Endothelial cell of umbilical vein (primary cell): ENCODE data around the gene PHC2. TPM values are rescaled to one million over a fixed set of nuclear protein-coding genes. Genes with fewer than 3 reads are reported as not detected.

Source experiments
- BruUV-seq: library from RNA; stranded (reverse); fragments of 400-500 nt; replicated peaks from 2 replicates; lab custom pipeline; 2021; lab: Mats Ljungman, UMichigan
- CTCF ChIA-PET: fragments of 300-600, 350-600 bp; sonication (Branson Sonifier 250); formaldehyde crosslinking; loops from one replicate; lab custom pipeline; 2021; ENCODE audit warnings: antibody characterized with exemption, inconsistent platforms; lab: Charles Lee
- POLR2A ChIA-PET: fragments of 300-600, 350-600 bp; sonication (Branson Sonifier 250); formaldehyde crosslinking; loops from one replicate; lab custom pipeline; 2021; ENCODE audit warnings: antibody characterized with exemption, inconsistent platforms; lab: Charles Lee
- DNase-seq: peaks from one replicate; pipeline ENCODE4 v3.0.0-alpha.2; 2011; ENCODE audit warnings: low read depth, low spot score
- FAIRE-seq: peaks from 2 replicates; lab custom pipeline; 2011; peaks lifted over from hg19 to GRCh38; lab: Jason Lieb, UNC
- H2AFZ ChIP-seq: 2 replicates; pipeline ENCODE4 v1.6.0; 2012; ENCODE audit warnings: low read depth, low read length, control low read depth, inconsistent platforms
- H3K27ac ChIP-seq: 2 replicates; pipeline ENCODE4 v1.5.1; 2011; ENCODE audit warnings: low read depth, mild to moderate bottlenecking, control low read depth, low read length, moderate library complexity; ENCODE audit not compliant: insufficient read depth
- H3K27me3 ChIP-seq, 2 experiments: 2 replicates each; pipeline versions ENCODE4 v1.6.0 to v1.6.1; 2011; ENCODE audit warnings: low read length in 2 of 2, mixed read lengths in 1 of 2; ENCODE audit not compliant: control insufficient read depth in 2 of 2, insufficient read depth in 2 of 2
- H3K36me3 ChIP-seq, 2 experiments: 2 replicates in 1 of 2; 3 replicates in 1 of 2; pipeline ENCODE4 v1.5.1; 2011; ENCODE audit warnings: low read length in 2 of 2, mild to moderate bottlenecking in 1 of 2, moderate library complexity in 1 of 2; ENCODE audit not compliant: control insufficient read depth in 2 of 2, insufficient read depth in 2 of 2; ENCODE audit errors: extremely low read depth in 1 of 2
- H3K4me1 ChIP-seq: 3 replicates; pipeline ENCODE4 v1.5.1; 2011; ENCODE audit warnings: mild to moderate bottlenecking, low read length; ENCODE audit not compliant: control insufficient read depth, insufficient read depth; ENCODE audit errors: extremely low read depth
- H3K4me2 ChIP-seq: 2 replicates; pipeline ENCODE4 v1.6.1; 2011; ENCODE audit warnings: low read length, control low read depth, mixed read lengths; ENCODE audit not compliant: insufficient read depth
- H3K4me3 ChIP-seq, 3 experiments: fragments of 200-600 bp in 1 of 3; sonication (generic), shearing (Covaris generic) in 1 of 3; replicated peaks in 1 of 3; 2 replicates each; pipeline ENCODE4 v1.5.1; 2011 to 2016; ENCODE audit warnings: control low read depth in 3 of 3, low read length in 3 of 3, mild to moderate bottlenecking in 2 of 3, inconsistent platforms in 1 of 3, low read depth in 1 of 3, moderate library complexity in 1 of 3; ENCODE audit not compliant: insufficient read depth in 1 of 3
- H3K79me2 ChIP-seq: 2 replicates; pipeline ENCODE4 v1.6.0; 2012; ENCODE audit warnings: low read length, inconsistent platforms; ENCODE audit not compliant: control insufficient read depth, insufficient read depth
- H3K9ac ChIP-seq: replicated peaks from 2 replicates; pipeline ENCODE3; 2011; ENCODE audit warnings: low read length, control low read depth; ENCODE audit not compliant: insufficient read depth; ENCODE audit errors: extremely low read depth
- H3K9me1 ChIP-seq: replicated peaks from 3 replicates; pipeline ENCODE4 v1.6.0; 2011; ENCODE audit warnings: mild to moderate bottlenecking, low read length; ENCODE audit not compliant: control insufficient read depth, insufficient read depth; ENCODE audit errors: extremely low read depth
- H3K9me3 ChIP-seq: replicated peaks from 2 replicates; pipeline ENCODE4 v1.5.1; 2012; ENCODE audit warnings: low read length, inconsistent platforms; ENCODE audit not compliant: control insufficient read depth, insufficient read depth
- H4K20me1 ChIP-seq: replicated peaks from 2 replicates; pipeline ENCODE3; 2011; ENCODE audit warnings: mild to moderate bottlenecking, low read length; ENCODE audit not compliant: control insufficient read depth, insufficient read depth; ENCODE audit errors: extremely low read depth
- CTCF ChIP-seq, 2 donors: IDR thresholded peaks; 1 replicate in 1 of 2; 2 replicates in 1 of 2; pipeline ENCODE4 v1.5.1; 2011; ENCODE audit warnings: low read length in 2 of 2, mild to moderate bottlenecking in 2 of 2, moderate library complexity in 2 of 2, control low read depth in 1 of 2, inconsistent platforms in 1 of 2, low read depth in 1 of 2; ENCODE audit not compliant: insufficient read depth in 1 of 2; ENCODE audit errors: extremely low read depth in 1 of 2
- EZH2 ChIP-seq: IDR thresholded peaks from 2 replicates; pipeline ENCODE4 v1.6.1; 2012; ENCODE audit warnings: borderline replicate concordance, low read depth, mild to moderate bottlenecking, moderate library complexity, low read length, inconsistent platforms; ENCODE audit not compliant: severe bottlenecking
- FOS ChIP-seq: IDR thresholded peaks from 2 replicates; pipeline ENCODE4 v1.6.1; 2011; ENCODE audit warnings: mild to moderate bottlenecking, low read length, moderate library complexity, borderline replicate concordance; ENCODE audit not compliant: insufficient read depth
- GATA2 ChIP-seq: IDR thresholded peaks from 2 replicates; pipeline ENCODE4 v1.7.0; 2011; ENCODE audit warnings: low read depth, mild to moderate bottlenecking, moderate library complexity, mixed read lengths, low read length; ENCODE audit not compliant: insufficient read length, insufficient read depth
- JUN ChIP-seq: IDR thresholded peaks from 2 replicates; pipeline ENCODE4 v1.6.1; 2011; ENCODE audit warnings: borderline replicate concordance, low read depth; ENCODE audit not compliant: insufficient read length, insufficient read depth
- MAX ChIP-seq: IDR thresholded peaks from 2 replicates; pipeline ENCODE4 v1.6.1; 2011; ENCODE audit not compliant: insufficient read depth, insufficient read length
- MYC ChIP-seq: IDR thresholded peaks from one replicate; pipeline ENCODE4 v1.6.1; 2011; ENCODE audit warnings: mild to moderate bottlenecking, low read depth, low read length
- POLR2A ChIP-seq: IDR thresholded peaks from 2 replicates; pipeline ENCODE4 v1.6.1; 2012; ENCODE audit warnings: low read depth, mild to moderate bottlenecking, control low read depth, low read length
- POLR2AphosphoS5 ChIP-seq: IDR thresholded peaks from 2 replicates; pipeline ENCODE4 v1.6.1; 2012; ENCODE audit warnings: low read depth, mild to moderate bottlenecking, control low read depth, low read length, moderate library complexity; ENCODE audit not compliant: insufficient read depth
- dilution Hi-C: fragments of 300-500 bp; cut with MboI; formaldehyde crosslinking; loops from one replicate; pipeline ENCODE4 v1.15.0; 2019; ENCODE audit warnings: low sequenced_read_pairs; ENCODE audit not compliant: extremely low pct_ligation_motif_present
- intact Hi-C: fragments of 100-400 bp; cut with micrococcal nuclease; formaldehyde crosslinking; loops from one replicate; pipeline ENCODE4 v1.10.0; 2022
- polyA plus RNA-seq, 4 experiments: library from polyadenylated mRNA; depleted of rRNA in 3 of 4; stranded (reverse) in 3 of 4; unstranded in 1 of 4; fragments of >200 nt; gene quantifications; 2 replicates each; pipeline versions ENCODE4 v1.2.1 to v1.2.3, GENCODE V29; 2011 to 2012; ENCODE audit warnings: missing spikeins in 1 of 4
- total RNA-seq: library from RNA; stranded (reverse); gene quantifications from 2 replicates; pipeline ENCODE4 v1.2.3, GENCODE V29; 2021

Gene PHC2
- total and polyA plus RNA-seq, 2 donors (not counting 3 experiments of a cell fraction or from before 2014, with no cell fraction given), result 65.6 to 79.0 TPM

DNA sequence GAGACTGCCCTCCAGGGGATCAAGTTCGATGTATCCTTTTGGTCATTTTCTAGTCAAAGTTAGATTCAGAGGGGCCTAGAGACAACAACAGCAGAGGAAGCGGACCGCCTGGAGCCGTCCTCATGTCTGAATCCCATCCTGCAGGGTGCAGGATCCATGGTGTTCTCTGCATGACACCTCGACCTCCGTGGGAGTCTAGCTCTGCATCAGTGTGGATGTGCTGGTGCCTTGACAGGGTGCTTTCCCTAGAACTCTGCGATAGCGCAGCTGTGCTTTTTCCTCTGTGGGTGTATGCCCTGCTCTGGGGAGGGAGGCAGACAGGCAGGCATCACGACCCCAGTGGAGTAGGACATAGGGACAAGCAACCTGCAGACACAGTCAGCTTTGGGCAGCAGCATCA is 61.8 kb downstream of the PHC2 start:
- no peak overlapping the region for H3K4me3 ChIP-seq
- FAIRE-seq (no peak), DNase-seq (no peak)
- H3K4me2 ChIP-seq, result no peak overlapping the region
- H3K4me1 ChIP-seq, result no peaks in the 10 kb centered on the region
- no peak overlapping the region for H2AFZ ChIP-seq
- ChIA-PET CTCF (interaction anchor here (1.2 to 5.4 kb wide), 4 partner anchors 73 to 242 kb away, joined by 3 to 95 read pairs (median 9); no protein-coding TSS in a partner anchor), POLR2A (no interaction called here)
- no peak overlapping the region for H3K9ac ChIP-seq
- no peaks in the 10 kb centered on the region for H3K27me3 ChIP-seq
- no peaks in the 10 kb centered on the region for H3K9me1 ChIP-seq
- no peaks in the 10 kb centered on the region for H3K36me3 ChIP-seq
- intact Hi-C loops, result loop anchor here (2.0 to 5.0 kb wide), 3 partner anchors 88 to 274 kb away; no protein-coding TSS in a partner anchor
- no peaks in the 10 kb centered on the region for H3K79me2 ChIP-seq
- no peaks in the 10 kb centered on the region for H3K9me3 ChIP-seq
- TF ChIP-seq EZH2 (no peak), CTCF (IDR thresholded peaks at IDR 0.05; ENCODE audit: extremely low read depth in 1 of 2, insufficient read depth in 1 of 2, low read depth in 1 of 2, low read length in 2 of 2) (no peak), FOS (no peak), MYC (no peak), JUN (no peak), POLR2AphosphoS5 (no peak), MAX (no peak), POLR2A (no peak), GATA2 (no peak)
- H4K20me1 ChIP-seq, result no peaks in the 10 kb centered on the region
- dilution Hi-C loops, result no loop called here
- BruUV-seq, result no TSS peak
- H3K27ac ChIP-seq, result no peak overlapping the region
